GM21526 (cell line): ENCODE results near the gene KAT7.
A peak's percentile ranks its signal among the peaks of the same experiment; 100 is the strongest.
"Not testable (repeated sequence)": the region's sequence is repeated elsewhere in the genome, so short reads cannot be mapped to it uniquely, and the experiment has no call there.

ENCODE experiments used
- ATAC-seq: cut with Tn5 transposase; IDR thresholded peaks from one replicate; pipeline ENCODE4 v1.9.1; 2021; ENCODE audit warnings: moderate library complexity; ENCODE audit not compliant: unreplicated experiment, low FRiP score

KAT7 gene

DNA sequence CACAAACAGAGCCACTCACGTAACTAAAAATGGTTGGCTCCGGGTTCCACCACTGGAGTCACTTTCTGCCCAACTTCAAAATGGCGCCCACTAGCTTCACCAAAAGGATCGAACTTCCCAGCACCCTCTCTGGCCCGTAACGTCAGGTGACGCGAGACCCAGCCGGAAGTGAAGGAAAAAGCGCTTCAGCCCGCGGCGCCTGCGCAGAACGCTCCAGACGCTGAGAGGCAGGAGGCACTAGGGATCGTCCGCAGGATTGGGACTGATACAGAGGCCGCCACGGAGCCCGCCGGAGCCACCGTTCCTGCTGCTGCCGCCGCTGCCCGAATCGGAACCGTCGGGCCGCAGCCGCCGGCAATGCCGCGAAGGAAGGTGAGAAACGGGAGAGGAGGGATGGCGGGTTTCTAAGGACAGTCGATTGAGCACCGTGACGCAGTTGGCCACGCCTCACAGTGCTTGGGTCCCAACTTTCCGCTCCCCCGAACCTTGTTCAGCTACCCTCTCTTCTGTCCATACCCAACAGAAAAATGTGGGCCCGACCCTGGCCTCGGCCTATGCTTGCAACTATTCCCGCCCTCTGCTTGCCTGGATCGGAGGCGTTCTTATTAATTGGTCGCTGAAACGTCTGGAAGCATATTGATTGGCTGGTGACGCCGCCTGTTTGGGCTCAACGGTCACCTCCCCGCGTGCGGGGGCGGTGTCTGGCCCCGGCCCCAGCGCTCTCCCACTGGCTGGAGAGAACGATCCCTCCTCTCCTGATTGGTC lies at the start of gene KAT7:
Gene KAT7 (plus strand): TSS at position 204 of the 765 bp plus-strand sequence. CDS start 154 bp downstream, at position 358.
- peak; percentile 85 for ATAC-seq

DNA sequence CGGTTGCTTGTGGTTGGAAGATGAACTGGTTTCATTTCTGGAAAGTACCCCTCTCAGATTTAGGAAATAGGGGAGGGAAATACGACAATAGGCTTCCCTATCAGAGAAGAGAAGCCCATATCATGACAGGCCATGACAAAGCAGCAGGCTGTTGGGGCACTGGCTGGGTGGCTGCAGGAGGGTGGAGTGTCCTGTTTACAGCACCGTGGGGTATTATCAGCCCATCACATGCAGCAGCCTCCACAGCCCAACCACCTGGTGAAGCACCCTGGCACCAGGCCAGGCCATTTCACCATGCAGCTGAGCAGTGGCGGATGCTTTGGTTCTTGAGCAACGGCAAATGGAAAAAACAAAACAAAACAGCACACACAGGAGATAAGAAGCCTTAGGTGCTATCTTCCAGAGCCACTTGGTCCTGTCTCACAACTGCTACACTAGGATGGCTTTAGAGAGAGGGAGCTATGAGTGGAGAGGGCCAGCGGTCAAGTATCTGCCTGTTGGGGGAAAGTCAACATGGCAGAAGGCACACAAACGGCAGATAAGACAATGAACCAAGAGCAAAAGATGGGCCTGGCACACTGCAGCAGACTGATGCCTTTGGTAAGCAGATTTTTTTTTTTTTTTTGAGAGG lies 48.7 kb upstream of the KAT7 start:
- ATAC-seq = no peak

DNA sequence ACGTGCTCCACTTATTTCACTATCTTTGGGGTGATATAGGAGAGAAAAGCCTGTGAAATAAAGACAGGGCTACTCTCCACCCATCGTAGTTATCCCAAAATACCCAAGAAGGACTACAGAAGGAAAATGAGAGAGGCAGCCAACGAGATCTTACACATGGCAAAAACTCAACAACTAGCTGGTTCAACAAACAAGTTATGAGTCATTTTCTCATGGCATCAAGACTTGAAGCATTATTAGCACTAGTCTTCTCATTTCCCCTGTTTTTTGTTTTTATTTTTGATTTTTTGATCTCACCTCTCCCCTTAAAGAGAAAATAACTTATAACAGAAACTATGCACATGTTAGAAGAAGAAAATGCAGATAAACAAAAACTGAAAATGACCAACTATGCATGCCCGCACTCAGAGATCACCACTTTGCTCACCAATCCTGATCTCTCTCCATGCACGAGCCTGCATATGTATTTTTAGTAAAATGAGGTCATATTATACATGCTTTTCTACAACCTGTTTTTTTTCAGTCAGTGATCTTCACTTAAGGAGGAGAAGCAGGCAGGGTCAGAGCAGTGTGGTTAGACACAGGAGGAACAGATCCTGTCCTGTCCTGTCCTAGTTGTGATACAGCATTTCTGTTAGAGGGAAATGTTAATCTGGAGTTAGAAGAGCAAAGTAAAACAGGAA lies 47.3 kb upstream of the KAT7 start:
- ATAC-seq = no peak

DNA sequence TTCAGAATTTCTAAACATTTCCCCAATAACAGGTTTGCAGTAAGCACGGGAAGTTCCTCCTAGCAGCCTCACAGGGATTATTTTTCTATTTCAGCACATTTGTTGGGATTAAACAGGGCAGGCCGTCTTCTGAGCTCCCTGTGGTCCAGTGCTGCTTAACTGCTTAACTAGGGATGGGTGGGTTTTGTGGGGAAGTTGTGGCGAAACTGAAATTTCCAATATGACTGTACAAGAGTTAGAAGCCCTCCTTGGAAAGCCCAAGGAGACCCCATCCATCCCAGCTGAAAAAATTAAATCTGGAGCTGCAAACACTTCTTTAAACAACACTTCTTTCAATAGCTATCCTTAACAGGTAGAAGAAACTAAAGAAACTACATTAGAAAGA lies 46.8 kb upstream of the KAT7 start:
- no peak for ATAC-seq

DNA sequence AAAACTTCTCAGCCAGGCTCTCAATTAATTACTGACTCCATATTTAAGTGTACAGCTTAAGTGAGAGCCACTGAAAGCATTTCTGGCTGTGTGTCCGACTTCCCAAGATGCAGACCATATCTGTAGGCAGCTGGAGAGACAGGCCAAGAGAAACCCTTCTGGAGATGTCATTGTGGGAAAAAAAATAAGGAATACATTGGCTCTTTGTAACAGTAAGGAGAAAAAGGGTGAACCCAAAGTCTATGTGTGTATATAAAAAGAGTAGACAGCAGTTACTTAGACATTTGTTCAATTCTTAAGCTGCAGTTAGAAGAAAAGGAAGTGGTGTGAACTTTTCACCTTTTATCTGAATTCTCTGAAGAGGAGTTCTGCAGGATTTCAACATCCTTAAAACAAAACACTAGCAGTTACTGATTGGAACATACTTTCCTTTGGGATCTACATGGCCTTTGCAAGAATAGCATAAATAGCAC lies 46.3 kb upstream of the KAT7 start:
- ATAC-seq = no peak

DNA sequence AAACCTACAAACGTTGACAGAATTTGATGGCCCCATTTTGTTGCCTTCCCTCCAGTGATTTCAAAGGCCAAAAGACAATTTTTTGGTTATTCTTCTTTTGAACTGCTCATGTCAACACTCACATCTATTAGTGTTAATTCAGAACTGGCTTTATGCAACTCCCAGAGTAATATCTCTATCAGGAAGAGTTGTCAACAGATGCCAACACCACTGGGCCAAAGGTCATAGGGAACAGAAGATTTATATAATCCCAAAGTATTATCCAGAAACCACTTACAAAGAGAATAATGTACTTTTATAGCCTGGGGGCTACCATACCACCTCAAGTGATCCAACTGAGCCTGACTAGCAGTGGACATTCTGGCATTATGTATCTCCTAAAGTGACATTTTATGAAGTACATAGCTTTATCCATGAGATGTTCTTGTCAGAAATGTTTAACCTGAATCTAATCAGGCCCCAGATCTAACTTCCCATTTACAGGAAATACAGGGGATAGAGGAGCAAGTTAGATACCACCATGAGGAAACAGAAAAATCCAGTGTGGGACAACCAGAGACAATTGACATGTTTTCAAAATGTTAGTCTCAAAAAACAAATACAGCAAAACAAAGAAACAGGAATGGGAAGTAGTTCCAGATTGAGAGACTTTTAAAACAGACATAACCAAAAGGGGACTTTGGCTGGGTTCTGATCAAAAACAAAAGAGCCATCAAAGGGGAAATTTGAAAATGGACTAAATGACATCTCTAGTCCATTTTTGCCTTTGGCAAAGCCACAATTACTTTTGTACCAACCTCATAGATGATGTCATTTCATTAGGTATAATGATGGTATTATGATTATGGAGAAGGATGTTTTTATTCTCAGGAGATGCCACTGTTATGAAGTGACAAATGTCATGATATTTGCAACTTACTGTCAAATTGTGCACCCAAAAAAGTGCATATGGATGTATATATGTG lies 43.0 kb upstream of the KAT7 start:
- no peak for ATAC-seq

DNA sequence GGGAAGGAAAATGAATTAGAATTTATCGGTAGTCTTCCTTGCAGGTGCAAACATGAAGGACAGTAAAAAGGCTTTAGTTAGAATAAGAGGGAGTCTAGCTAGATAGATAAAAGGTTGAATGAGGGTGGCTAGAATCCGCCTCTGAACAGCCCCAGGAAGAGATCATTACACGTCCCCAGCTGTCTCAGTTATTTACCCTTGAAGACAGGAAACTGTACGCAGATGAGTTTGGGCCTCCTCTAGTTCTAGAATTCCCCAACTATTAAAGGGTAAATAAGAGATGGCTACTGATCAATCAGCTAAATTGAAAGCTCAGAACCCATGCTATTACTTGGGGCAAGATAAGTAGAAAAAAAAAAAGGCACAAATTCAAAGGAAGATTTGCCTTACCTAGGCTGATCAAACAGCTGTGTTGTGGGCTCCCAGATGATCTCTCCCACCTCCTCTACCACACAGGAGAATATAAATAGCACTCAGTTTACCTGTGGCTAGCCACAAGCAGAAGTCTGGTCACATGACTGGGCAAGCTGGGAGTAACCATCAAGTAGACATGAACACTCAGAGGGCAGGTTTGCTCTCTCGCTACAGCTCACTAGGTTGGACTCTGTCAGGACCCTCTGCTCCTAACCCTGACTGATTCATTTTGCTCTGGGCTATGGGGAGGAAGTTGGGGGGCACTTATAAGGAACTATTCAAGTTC lies 41.5 kb upstream of the KAT7 start:
- ATAC-seq = peak; percentile 42

DNA sequence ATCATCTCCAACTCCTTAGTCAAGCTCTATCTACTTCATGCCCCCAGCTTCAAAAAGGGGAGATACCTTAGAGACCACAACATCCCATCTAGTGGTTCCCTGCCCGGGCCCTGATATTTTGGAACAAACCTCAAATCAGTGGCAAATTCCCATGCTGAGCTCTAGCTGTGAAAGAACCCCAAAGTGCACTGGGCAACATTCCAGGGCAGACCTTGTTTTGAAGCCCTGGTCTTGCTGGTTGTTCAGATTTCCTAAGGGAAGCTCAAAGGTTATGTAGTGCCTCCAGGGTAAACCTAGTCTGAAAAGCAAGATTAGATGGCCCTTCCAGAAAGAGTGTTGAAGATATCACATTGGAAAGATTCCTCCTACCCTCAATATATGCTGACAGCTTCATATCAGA lies 40.8 kb upstream of the KAT7 start:
- ATAC-seq = no peak

DNA sequence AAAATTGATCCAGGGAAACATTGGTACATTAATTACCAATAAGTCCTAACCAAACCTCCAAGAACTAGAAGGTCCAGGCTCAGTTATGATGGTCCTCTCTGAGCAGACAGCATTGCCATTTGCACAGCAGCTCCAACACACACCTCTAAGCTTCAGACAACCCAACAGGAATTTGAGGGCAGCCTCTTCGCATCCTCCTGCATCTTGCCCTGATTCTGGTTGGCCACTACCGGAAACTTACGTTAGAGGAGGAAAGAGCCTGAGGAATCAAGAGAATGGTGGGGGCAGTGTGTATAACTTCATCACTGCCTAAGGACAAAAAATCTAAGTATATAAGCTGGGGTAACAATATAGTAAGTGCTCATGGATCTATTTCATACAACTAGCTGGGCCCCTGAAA lies 40.3 kb upstream of the KAT7 start:
- ATAC-seq = no peak

DNA sequence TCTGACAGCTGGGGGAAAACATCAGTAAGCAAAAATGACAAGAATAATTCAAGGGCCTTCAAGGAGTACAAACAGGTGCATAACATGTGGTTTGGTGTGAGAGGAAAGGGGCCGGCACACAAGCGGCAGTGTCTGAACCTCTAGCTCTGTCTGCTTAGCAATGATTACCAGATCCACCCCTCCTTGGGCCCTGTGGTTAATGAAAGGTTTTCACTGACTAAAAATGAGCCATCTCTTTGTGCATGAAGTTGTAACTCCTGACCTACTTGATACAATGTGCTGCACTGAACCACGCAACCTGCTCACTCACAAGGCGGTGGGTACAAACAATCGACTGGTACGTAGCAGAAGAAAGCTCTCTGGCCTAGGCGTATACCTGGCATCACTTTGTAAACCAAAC lies 39.7 kb upstream of the KAT7 start:
- ATAC-seq = peak; percentile 57

DNA sequence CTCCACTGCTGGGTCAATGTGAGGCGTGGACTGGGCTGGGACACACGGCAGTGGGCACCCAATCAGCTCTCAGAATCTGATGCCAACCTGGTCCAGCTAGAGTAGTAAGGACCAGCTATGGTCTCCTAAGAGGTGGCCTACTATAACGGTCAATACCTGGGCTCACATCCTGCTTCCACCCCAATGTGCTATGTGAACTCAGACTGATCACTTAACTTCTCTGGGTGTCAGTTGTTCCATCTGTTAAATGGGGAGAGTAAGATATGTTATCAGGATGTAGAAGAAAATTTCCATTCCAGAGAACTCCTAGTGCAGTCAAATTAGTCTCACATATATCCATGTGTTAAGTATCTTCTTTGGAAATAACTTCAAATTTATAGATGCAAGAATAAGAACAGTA lies 38.8 kb upstream of the KAT7 start:
- no peak for ATAC-seq

DNA sequence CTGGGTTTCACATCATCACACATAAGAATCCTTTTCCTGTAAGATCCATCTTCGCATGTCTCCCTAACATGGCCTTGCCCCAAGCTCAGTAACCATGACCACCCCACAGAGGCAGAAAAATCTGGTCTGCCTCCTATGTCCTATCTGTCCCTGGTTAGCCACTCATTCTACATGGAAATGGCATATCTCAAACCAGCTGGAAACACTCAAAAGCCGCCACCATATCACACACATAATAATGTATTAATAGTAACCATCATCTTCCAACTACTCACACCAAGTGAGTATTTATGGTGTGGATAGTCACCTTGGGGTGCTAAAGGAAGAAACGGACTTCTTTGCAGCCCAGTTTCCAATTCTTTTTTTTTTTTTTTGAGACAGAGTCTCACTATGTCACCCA lies 36.0 kb upstream of the KAT7 start:
- no peak for ATAC-seq

DNA sequence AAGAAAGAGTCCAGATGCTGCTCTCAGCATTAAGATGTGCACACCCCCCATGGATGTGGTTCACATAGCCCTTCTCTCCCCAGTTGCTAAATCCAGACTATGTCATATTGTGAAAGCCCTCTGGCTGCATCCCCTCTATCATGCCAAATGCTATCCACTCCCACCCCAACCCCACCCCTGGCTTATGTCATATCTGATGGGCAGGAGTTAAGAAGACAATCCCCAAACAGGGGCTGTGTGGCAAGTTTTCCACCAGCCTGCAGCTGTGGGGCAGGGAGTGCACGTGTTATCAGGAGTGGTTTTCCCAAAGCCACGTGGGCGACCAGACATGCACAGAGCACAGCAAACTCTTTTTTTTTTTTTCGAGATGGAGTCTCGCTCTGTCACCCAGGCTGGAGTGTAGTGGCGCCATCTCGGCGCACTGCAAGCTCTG lies 34.5 kb upstream of the KAT7 start:
- ATAC-seq = no peak

DNA sequence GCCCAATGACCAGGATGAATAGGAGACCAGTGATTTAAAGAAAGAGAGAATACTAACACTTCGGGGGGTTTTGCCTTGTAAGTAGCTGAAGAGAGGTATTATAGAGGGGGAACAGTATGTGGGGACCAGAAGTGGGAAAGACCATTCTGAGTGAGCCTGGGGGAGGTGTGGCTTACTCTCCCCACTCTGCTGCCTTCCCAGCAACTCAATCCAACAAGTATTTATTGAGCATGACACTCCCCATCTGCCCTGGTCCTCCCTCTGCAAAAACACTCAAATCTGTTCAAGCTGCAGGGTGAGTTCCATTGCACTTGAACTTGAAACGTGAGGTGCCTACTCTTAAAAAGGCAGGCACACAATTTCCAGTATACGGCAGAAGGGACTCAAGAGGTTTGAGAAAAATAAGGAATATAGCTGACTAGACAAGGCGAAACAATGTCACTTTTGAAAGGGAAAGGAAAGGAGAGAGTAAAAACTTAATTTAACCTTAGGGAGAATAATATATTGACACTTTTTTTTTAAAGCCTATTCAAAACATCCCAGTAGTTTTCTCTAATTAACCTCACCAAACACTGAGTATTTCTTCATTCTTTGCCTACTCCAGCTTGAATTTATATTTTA lies 32.7 kb upstream of the KAT7 start:
- ATAC-seq = no peak

DNA sequence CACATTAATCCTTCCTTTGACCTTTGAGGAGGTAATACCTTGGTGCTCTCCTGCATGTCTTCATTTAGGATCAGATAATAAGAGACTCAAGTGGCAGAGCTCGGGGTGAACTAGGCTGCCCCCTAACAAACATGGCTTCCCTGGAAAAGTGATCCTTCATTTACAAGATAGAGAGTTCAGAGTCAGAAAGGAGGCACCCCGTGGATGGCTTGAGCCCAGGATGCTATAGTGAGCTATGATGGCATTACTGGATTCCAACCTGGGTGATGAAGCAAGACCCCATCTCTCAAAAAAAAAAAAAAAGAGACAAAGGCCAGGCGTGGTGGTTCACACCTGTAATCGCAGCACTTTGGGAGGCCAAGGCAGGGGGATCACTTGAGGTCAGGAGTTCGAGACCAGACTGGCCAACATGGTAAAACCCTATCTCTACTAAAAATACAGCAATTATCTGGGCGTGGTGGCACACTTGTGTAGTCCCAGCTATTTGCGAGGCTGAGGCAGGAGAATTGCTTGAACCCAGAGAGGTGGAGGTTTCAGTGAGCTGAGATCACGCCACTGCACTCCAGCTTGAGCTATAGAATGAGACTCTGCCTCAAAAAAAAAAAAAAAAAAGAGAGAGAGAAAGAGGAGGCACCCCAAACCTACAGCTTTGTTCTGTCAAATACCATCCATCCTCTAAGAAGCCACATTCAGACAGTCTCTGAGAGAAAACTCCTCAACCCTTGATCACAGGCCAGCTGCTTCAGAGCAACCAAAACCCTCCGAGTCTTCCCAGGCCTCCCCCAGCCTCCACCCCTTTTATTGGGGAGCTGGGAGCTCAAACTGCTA lies 31.9 kb upstream of the KAT7 start:
- no peak for ATAC-seq

DNA sequence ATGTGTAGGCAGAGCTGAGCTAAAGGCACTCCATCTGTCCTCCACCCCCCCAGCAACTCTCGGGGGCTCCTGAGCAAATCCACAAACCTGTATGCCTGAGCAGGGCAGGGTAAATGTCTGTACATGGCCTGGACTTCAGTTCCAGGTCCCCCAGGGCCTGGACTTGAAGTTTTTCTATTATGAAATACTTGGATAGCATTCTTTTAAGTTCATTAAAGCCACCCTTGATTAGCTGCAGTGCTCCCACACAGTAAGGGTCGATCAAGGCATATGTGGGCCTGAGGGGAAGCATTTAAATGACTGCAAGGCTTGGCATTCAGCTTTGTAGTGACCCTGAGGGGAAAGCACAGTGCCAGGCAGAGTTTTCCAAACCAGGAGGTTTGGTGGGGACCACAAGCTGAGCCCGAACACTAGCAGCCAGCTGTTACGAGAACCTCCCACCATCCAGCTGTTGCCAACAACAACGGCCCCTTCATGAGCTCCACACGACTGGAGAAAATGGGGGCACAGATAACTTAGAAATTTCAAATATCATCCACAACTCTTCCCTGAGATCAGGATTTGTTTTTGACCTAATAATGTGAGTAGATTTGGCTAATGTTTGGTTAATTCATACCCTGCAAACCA lies 31.2 kb upstream of the KAT7 start:
- ATAC-seq = no peak

DNA sequence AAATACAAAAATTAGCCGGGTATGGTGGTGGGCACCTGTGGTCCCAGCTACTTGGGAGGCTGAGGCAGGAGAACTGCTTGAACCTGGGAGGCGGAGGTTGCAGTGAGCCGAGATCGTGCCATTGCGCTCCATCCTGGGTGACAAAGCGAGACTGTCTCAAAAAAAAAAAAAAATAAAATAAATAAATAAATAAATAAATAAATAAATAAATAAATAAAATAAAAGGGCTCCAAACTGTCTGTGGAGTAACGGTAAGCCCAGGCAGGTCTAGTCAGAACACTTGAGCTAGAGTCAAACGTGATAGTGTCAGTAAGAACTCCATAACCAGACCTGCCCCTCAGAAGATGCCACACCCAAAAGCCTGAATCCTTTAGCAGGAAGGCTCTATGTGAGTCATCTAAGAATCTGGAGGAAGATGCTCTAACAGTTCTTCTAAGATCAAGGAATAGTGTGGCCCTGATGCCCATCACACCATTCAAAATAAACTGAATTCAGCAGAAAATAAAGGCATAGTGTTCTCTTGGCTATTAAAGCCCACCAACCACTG lies 29.9 kb upstream of the KAT7 start:
- not testable (repeated sequence) for ATAC-seq

DNA sequence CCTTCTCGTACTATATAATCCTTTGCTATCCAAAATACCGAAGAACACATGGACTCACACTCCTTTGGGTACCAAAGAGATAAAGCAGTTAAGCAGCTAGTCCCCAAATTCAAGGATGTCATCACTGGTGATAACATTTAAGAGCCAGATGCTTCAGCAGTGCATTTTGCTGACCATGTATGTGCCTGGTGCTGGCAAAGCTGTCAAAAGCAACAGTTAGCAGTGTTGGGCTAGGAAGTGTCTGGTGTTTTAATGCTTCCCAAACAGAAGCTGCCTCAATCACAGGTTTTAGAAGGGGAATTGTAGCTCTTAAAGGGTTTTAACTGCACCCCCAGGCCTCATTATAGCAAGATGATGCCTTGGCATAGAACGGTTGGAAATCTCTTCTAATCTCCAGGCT lies 29.3 kb upstream of the KAT7 start:
- ATAC-seq = no peak
